H54 (cell line): Measurements from ENCODE around the gene BLOC1S1.

Experiments used
- DNase-seq: peaks from one replicate; pipeline ENCODE4 v3.0.0; 2011; ENCODE audit warnings: low spot score, mixed read lengths; ENCODE audit not compliant: insufficient read length
- FAIRE-seq: peaks from 3 replicates; lab custom pipeline; 2011; peaks lifted over from hg19 to GRCh38; lab: Jason Lieb, UNC
- POLR2A ChIP-seq: IDR thresholded peaks from 2 replicates; pipeline ENCODE4 v1.6.1; 2011; ENCODE audit warnings: low read depth, mild to moderate bottlenecking, low read length

Gene BLOC1S1

DNA sequence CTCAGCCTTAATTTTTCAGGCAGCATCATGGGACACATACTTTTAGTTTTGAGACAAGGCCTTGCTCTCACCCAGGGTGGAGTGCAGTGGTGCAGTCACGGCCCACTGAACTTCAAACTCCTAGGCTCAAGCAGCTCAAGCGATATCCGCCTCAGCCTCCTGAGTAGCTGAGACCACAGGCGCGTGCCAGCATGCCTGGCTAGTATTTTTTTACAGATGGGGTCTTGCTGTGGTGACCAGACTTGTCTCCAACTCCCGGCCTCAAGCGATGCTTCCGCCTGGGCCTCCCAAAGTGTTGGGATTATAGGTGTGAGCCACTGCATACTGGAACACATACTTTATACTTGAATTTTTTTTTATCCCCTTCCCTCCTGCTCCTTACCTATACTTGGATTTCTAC lies 7.1 kb downstream of the BLOC1S1 start:
- no peak for DNase-seq
- no peak for TF ChIP-seq POLR2A
- FAIRE-seq, result no peak

DNA sequence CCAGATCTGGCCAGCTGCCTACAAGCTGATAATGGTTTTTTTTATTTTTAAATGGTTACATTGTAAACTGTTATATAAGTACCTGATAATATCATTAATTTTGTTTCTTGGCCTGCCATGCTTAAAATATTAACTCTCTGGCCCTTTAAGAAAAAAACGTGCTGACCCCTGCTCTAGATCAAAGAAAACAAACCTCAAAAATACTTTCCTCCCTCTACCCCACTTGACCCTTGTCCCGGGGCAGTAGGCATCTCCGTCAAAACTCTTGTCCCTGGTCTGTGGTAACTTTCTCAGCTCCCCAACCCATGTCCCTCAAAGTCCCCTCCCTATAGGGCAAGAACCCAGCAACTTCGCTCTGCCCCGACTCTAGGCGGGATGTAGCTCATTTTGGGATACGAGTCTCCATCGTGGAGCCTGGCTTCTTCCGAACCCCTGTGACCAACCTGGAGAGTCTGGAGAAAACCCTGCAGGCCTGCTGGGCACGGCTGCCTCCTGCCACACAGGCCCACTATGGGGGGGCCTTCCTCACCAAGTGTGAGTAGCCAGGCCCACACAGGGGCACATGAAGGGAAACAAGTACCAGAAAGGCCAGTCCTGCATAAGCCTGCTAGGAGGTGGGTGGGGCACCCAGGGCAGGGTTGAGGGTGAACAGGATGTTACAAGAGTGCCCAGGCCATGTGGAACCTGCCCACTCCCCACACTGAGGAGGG lies 7.8 kb downstream of the BLOC1S1 start:
- no peak for TF ChIP-seq POLR2A
- FAIRE-seq, result no peak
- DNase-seq, result no peak

DNA sequence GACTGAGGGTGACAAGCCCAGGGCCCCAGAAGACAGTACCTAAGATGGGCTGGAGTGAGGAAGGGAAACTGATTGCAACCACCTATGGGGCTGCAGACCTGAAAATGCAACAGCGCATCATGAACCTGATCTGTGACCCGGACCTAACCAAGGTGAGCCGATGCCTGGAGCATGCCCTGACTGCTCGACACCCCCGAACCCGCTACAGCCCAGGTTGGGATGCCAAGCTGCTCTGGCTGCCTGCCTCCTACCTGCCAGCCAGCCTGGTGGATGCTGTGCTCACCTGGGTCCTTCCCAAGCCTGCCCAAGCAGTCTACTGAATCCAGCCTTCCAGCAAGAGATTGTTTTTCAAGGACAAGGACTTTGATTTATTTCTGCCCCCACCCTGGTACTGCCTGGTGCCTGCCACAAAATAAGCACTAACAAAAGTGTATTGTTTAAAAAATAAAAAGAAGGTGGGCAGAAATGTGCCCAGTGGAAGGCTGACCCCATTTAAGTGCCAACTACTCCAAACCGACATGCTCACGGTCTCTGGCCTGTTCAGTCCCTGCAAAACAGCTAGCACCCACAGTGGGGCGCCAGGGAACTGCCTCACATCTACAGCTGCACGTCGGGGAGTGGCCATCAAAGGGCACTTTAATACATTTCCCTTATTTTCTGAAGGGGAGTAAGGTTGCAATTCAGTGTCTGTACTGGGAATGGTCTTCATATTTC lies 8.5 kb downstream of the BLOC1S1 start:
- no peak for FAIRE-seq
- no peak for DNase-seq
- no peak for TF ChIP-seq POLR2A

DNA sequence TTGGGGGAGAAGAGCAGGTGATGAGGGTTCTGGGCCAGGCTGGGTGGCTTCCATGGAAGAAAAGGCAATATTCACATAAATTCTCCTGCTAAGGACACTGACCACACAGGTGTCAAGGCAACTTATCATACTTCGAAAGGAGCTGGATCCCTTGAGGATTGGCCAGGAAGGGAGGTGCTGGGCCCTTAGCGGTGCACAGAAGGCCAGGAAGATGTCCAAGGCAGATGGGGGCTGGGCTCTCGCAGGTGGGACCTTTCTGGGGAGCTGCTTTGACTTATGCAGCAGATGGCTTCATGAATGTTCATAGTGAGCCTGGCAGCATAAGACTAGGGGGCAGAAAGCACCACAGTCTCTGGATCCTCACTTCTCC lies 9.1 kb downstream of the BLOC1S1 start:
- DNase-seq, result no peak
- TF ChIP-seq POLR2A, result no peak
- FAIRE-seq, result no peak

DNA sequence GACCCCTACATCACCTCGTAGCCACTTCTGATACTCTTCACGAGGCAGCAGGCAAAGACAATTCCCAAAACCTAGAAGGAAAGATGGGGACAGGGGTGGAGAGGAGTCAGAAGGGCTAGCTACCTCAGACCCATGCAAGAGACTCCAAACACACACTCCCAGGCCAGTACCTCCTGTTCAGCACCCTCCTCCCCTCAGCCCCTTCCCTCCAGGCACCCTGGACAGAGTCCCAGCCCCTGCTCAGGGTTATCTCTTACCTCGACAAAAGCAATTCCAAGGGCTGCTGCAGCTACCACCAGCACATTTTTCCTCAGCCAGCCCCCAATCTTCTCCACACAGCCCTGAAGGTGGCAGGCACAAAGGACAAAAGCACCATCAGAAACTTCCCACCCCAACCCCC lies 9.7 kb downstream of the BLOC1S1 start:
- FAIRE-seq (no peak), DNase-seq (no peak)
- no peak for TF ChIP-seq POLR2A

DNA sequence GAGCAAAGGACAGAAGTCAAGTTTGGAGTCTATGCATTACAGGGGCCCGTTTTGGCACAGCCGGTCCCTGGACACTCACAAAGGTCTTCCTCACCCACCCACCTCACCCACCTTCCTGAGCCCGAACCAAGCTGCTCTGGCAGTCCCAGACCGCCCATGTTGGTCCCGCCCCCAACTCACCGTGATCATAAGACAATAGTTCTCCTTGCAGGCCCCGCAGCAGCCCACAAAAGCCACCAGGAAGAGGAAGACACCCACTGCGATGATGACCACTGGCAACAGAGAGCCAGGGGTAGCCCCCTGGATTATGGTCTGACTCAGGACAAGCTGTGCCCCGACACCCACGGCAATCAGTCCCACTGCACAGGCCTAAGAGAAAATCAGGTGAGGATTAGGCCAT lies 11.1 kb downstream of the BLOC1S1 start:
- DNase-seq, result no peak
- no peak for FAIRE-seq
- TF ChIP-seq POLR2A, result no peak

DNA sequence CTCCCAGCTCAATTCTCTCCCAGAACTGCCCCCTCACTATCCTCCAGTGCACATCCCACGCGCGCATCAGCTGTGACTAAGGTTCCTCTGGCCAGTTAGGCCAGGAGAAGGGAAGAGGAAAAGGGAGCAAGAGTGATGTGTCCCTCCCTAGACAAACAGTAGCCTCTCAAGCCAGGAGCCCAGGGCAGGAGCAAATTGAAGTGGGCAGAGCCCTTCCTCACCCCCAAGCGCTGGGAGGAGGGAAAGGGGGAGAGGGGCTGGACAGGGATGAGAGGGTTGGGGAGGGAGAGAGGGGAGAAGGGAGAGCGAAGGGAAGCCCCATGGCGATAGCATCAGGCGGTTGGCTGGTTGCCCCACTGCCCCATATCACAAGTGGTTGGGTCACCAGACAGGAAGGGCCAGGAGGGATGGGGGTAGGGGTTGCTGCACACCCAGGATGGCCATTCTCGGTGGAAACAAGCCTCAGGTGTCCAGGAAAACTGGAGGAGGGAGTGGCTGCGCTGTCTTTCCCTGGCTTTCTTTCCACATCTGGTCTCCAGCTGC lies 11.9 kb downstream of the BLOC1S1 start:
- no peak for TF ChIP-seq POLR2A
- no peak for DNase-seq
- no peak for FAIRE-seq

DNA sequence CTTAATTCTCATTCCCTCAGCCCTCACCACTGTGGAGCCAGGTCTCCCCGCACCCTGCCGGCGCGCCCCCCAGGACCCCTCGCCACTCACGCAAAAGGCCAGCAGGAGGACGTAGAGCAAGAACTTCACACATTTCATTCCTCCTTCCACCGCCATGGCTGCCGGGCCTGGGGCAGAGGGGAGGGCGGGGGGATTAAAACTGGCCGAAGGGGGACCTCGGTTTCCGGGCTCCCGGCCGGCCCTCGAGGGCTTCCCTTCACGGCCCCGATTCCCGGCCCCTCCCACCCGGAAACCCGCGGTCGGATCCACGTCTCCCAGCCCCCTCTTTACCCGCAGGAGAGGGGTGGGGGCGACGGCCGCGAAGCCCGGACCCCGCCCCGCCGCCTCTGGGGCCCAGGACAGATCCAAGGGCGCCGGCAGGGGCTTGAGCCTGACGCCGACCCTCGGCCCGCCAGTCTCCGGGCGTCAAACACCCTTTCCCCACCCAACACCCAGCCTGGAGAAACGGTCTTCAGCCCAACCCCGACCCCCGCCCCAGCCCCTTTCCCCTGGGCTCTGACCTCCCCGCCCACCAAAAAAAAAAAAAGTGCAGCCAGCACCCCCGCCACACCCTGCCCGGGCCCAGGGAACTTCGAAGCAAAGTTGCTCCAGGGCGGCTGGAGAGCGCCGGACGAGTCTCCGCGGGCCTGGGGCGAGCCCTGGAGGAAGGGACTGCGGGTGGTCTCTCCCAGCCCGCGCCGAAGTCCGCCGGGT lies 12.5 kb downstream of the BLOC1S1 start:
- no peak for FAIRE-seq
- no peak for DNase-seq
- TF ChIP-seq POLR2A, result no peak

DNA sequence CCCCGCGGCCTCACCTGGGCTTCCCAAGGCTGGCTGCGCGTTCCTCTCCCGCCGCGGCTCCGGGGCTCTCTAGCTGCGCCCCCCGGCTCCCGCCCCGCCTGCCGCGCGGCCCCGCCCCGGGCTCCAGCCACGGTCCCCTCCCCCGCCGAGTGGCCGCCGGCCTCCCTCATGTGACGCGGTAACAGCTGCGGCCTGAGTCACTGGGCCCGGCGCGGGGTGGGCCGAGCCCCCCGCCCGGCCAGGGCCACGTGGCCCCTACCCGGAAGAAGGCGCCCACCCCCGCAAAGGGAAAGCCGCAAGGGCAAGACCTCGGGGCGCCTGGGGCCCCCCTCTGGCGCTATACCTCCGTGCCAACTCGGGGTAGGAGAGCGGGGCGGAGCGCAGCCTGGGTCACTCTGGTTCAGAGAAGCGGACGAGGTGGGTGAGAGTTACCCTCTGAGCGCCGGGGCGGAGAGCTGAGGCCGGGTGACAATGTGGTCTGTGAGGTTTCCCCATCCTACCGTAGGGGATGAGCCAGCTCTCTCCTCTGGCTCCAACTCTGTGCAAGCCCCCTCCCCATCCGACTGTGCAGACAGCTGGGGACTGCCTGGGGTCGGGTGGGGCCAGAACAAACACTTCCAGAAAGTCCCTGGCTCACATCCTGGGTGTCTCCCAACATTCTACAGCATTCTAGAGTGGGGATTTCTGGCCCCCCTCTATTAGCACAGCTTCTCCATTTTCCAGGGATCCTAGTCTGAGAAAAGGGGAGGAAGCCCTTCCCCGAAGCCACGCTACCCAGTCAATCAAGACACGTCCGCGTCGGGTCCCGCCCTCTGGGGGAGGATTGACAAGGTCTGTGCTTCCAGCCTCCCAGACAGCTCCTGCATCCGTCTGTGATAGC lies 13.3 kb downstream of the BLOC1S1 start, which contains the start of gene CD63:
TSS of gene CD63 (minus strand) at position 71 of the 880 bp plus-strand sequence. CDS start 668 bp downstream, outside the sequence.
- FAIRE-seq (peak; percentile 23), DNase-seq (peak; percentile 93)
- peak; percentile 81; the same call in 1 of the 2 replicates for TF ChIP-seq POLR2A

DNA sequence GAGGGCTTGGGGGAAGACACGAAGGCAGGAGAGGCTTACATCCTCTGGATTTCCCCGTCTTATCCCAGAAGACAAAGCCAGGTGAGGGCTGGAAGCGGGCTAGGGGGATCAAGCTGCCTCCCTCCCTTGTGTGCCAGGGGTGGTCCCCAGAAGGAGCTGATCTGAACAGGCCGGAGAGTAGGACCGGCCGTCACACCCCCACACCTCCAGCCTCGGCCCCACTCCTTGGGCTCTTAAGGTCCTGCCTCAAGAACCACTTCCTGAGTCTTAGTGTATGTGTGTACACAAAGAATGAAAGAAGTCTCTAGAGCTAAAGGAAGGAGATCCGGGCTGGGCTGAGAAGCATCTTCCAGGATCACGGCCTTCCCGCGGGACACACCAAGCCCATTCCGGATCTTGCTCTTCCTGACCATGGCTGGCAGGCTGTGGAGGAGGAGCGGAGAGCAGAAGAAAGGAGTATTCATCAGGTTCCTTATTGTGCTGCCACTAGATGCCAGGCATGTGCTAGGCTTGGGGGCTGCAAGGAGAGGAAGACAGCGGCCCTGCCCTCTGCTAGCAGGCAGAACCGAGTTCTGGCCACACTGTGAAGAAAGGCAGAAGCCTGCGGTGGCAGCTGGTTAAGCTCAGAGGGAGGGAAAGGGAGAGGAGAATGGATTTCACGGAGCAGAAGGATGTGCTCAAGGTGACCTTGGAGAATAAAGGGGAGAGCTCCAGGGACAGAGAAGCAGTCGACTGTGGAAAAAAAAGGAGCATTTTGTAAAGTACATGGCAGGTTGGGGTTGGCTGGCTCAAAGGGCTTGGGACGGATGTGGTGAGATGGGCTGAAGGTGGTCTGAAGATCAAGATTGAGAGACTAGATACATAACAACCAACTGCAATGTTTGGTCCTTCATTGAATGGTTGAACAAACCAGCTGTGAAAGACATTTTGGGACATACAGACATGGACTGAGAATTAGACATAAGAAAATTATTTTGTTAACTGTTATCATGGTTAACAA lies 14.3 kb downstream of the BLOC1S1 start:
- no peak for FAIRE-seq
- TF ChIP-seq POLR2A, result no peak
- peak; percentile 55 for DNase-seq

DNA sequence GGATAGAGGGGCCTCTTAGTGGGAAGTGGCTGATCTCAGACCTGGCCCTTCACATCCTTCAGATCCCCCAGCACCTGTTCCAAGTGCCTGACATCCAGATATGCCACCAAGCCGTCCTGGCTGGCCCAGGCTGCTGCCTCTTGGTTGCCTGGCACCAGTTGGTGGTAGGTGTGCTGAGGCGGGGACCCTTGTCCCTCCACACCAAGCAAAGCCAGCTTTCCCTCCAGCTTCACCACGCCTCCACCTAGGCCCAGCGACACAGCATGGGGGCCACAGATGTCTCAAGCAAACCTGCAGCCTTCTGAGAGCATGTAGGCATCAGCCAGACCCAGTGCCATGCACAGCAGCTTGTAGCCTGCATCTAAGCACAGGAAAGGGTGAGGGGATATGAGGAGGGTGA lies 16.4 kb downstream of the BLOC1S1 start:
- TF ChIP-seq POLR2A, result no peak
- FAIRE-seq (no peak), DNase-seq (no peak)

DNA sequence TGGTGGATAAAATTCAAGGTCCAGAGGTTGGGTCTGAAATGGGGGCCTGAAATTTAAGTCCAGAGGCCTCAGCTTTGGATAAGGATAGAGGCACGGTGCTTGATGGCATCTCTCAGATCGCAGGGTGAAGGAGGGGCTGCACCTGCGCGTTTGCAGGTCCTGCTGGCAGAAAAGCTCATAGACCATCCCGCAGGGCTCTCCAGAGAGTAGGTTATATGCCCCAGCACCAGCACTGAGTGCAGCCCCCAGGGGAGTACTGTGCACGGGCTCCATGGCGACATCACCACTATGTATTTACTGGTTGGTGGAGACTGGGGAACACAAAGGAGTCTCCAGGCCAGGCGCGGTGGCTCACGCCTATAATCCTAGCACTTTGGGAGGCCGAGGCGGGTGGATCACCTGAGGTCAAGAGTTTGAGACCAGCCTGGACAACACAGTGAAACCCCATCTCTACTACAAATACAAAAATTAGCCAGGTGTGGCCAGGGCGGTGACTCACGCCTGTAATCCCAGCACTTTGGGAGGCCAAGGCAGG lies 17.2 kb downstream of the BLOC1S1 start:
- FAIRE-seq (no peak), DNase-seq (no peak)
- TF ChIP-seq POLR2A, result no peak

DNA sequence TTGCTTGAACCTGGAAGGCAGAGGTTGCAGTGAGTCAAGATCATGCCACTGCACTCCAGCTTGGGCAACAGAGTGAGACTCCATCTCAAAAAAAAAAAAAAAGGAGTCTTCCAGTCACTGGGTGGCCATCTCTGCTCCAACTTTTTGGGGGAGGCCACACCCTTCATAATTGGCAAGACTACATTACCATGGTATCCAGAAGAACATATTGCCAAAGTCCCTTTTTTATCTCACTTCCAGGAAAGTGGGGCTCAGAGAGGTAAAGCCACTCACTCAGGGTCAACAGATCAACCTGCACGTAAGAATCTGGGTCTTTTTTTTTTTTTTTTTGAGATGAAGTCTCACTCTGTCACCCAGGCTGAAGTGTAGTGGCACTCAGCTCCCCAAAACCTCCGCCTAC lies 18.0 kb downstream of the BLOC1S1 start:
- TF ChIP-seq POLR2A, result no peak
- FAIRE-seq (no peak), DNase-seq (no peak)
